Right hindlimb (tissue), 1 donor: Measurements from ENCODE around the gene VAC14.

ENCODE experiments used
- DNase-seq: peaks from one replicate; pipeline ENCODE4 v3.0.0-alpha.2; 2018

Gene VAC14

GRCh38 chr16:70721202-70721963, 79.6 kb downstream of the VAC14 start:
- DNase-seq, result no peak

GRCh38 chr16:70720425-70721201, 80.3 kb downstream of the VAC14 start:
- DNase-seq, result no peak

- no peak for DNase-seq
Observed at GRCh38 chr16:70717065-70717464, 83.9 kb downstream of the VAC14 start.

GRCh38 chr16:70715860-70716357, 85.0 kb downstream of the VAC14 start:
- DNase-seq, result peak; percentile 83

GRCh38 chr16:70715055-70715858, 85.7 kb downstream of the VAC14 start:
- peak; percentile 88 for DNase-seq

GRCh38 chr16:70714581-70715054, 86.3 kb downstream of the VAC14 start:
- no peak for DNase-seq

GRCh38 chr16:70713824-70714223, 87.1 kb downstream of the VAC14 start:
- no peak for DNase-seq

- DNase-seq, result no peak
Observed at GRCh38 chr16:70713342-70713741, 87.6 kb downstream of the VAC14 start.

- no peak for DNase-seq
Observed at GRCh38 chr16:70712942-70713341, 88.0 kb downstream of the VAC14 start.

GRCh38 chr16:70712359-70712758, 88.6 kb downstream of the VAC14 start:
- DNase-seq, result no peak

GRCh38 chr16:70711211-70712031, 89.5 kb downstream of the VAC14 start:
- no peak for DNase-seq

GRCh38 chr16:70710422-70711210, 90.3 kb downstream of the VAC14 start:
- no peak for DNase-seq

GRCh38 chr16:70709942-70710341, 91.0 kb downstream of the VAC14 start:
- no peak for DNase-seq

GRCh38 chr16:70709457-70709856, 91.5 kb downstream of the VAC14 start:
- DNase-seq, result no peak

- DNase-seq, result no peak
Observed at GRCh38 chr16:70708366-70709246, 92.4 kb downstream of the VAC14 start.

- DNase-seq, result no peak
Observed at GRCh38 chr16:70706948-70707465, 94.0 kb downstream of the VAC14 start.

GRCh38 chr16:70705056-70705455, 95.9 kb downstream of the VAC14 start:
- DNase-seq, result no peak

- DNase-seq, result no peak
Observed at GRCh38 chr16:70704586-70704985, 96.4 kb downstream of the VAC14 start.

GRCh38 chr16:70703835-70704381, 97.0 kb downstream of the VAC14 start:
- no peak for DNase-seq
